Measurements from ENCODE around the gene SP8. TPM values are rescaled to one million over a fixed set of nuclear protein-coding genes. Genes with fewer than 3 reads are reported as not detected.

The SP8 gene
- total RNA-seq, 1 donor from 2014 or later: 0.70 TPM

DNA sequence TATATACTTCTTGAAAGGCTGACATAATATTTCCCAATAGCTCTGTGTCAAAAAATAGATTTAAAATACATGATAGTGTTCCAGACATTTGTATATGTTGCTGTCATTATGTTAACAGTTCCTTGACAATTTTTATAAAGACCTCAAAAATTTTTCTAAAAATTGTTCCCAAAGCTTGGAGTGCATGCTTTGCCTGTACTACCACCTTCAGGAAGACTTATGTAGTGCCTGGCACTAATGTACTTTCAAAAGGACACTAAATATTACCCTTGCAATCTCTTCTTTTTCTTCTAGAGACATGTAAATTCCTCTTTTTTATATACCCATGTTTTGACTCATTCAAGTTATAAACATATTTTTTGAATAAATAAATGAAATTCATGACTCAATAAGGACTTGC, 48.0 kb upstream of the SP8 start:
- Histone ChIP-seq H3K27me3 (ENCODE audit: insufficient read depth, low read length) (no peaks in the 10 kb centered on the region), H3K9ac (ENCODE audit: low read length) (no peak overlapping the region), H3K4me1 (ENCODE audit: insufficient read depth, low read length) (no peaks in the 10 kb centered on the region), H2AFZ (ENCODE audit: low read depth, low read length) (no peak overlapping the region), H3K4me2 (ENCODE audit: low read length) (no peak overlapping the region), H3K36me3 (ENCODE audit: insufficient read depth, low read length) (no peaks in the 10 kb centered on the region), H3K79me2 (ENCODE audit: insufficient read depth, low read length) (no peaks in the 10 kb centered on the region), H3K27ac (ENCODE audit: low read depth, low read length) (no peak overlapping the region), H4K20me1 (ENCODE audit: insufficient read depth, low read length) (no peaks in the 10 kb centered on the region), H3K9me3 (ENCODE audit: insufficient read depth, low read depth, low read length) (no peaks in the 10 kb centered on the region), H3K4me3 (ENCODE audit: insufficient read depth, low read depth, low read length) (no peak overlapping the region)
- Mint-ChIP-seq H3K27me3 (ENCODE audit: low read depth, unreplicated experiment) (peaks cover 11% of the 10 kb centered on the region), H3K27ac (ENCODE audit: unreplicated experiment) (no peak overlapping the region), H3K36me3 (ENCODE audit: low read depth, unreplicated experiment) (no peaks in the 10 kb centered on the region), H3K9me3 (ENCODE audit: unreplicated experiment) (no peaks in the 10 kb centered on the region), H3K4me1 (ENCODE audit: low read depth, unreplicated experiment) (no peaks in the 10 kb centered on the region), H3K4me3 (ENCODE audit: unreplicated experiment) (no peak overlapping the region)
- TF ChIP-seq, protein P1, sequence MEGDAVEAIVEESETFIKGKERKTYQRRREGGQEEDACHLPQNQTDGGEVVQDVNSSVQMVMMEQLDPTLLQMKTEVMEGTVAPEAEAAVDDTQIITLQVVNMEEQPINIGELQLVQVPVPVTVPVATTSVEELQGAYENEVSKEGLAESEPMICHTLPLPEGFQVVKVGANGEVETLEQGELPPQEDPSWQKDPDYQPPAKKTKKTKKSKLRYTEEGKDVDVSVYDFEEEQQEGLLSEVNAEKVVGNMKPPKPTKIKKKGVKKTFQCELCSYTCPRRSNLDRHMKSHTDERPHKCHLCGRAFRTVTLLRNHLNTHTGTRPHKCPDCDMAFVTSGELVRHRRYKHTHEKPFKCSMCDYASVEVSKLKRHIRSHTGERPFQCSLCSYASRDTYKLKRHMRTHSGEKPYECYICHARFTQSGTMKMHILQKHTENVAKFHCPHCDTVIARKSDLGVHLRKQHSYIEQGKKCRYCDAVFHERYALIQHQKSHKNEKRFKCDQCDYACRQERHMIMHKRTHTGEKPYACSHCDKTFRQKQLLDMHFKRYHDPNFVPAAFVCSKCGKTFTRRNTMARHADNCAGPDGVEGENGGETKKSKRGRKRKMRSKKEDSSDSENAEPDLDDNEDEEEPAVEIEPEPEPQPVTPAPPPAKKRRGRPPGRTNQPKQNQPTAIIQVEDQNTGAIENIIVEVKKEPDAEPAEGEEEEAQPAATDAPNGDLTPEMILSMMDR (IDR thresholded peaks at IDR 0.05; ENCODE audit: insufficient read depth, low read depth, low read length): peak; percentile 13
- no peak for TF ChIP-seq EZH2 (IDR thresholded peaks at IDR 0.05; ENCODE audit: insufficient read depth, low read length)
- DNase-seq (ENCODE audit: low read depth) (no peak), FAIRE-seq (no peak)

DNA sequence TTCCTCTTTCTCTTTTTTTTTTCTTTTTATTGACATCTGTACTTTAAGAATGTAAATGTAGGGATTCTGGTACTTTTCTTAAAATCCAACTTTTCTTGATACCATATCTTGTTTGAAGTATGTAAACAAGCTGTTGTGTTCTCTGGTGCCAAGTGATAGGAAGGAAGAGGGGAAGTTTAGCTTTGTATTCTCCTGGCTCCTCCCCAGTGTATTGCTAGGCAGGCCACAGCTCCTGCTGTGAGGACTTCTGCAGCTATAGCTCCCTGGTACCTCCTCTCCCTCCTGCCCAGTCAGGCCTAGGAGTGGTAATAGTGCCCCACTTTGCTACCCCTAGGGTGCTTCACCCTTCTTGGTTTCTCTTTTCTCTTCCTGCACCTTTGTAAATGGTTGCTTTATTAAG, 45.3 kb upstream of the SP8 start:
- Mint-ChIP-seq H3K4me3 (ENCODE audit: unreplicated experiment) (no peak overlapping the region), H3K9me3 (ENCODE audit: unreplicated experiment) (no peaks in the 10 kb centered on the region), H3K27ac (ENCODE audit: unreplicated experiment) (no peak overlapping the region), H3K4me1 (ENCODE audit: low read depth, unreplicated experiment) (no peaks in the 10 kb centered on the region), H3K27me3 (ENCODE audit: low read depth, unreplicated experiment) (peaks cover 18% of the 10 kb centered on the region), H3K36me3 (ENCODE audit: low read depth, unreplicated experiment) (no peaks in the 10 kb centered on the region)
- no peak for FAIRE-seq
- H3K9ac ChIP-seq (ENCODE audit: low read length): no peak overlapping the region
- no peaks in the 10 kb centered on the region for H3K27me3 ChIP-seq (ENCODE audit: insufficient read depth, low read length)
- H3K4me1 ChIP-seq (ENCODE audit: insufficient read depth, low read length): no peaks in the 10 kb centered on the region
- no peak overlapping the region for H3K4me2 ChIP-seq (ENCODE audit: low read length)
- H3K9me3 ChIP-seq (ENCODE audit: insufficient read depth, low read depth, low read length): no peaks in the 10 kb centered on the region
- no peak overlapping the region for H3K4me3 ChIP-seq (ENCODE audit: insufficient read depth, low read depth, low read length)
- no peaks in the 10 kb centered on the region for H3K36me3 ChIP-seq (ENCODE audit: insufficient read depth, low read length)
- no peak overlapping the region for H2AFZ ChIP-seq (ENCODE audit: low read depth, low read length)
- no peaks in the 10 kb centered on the region for H4K20me1 ChIP-seq (ENCODE audit: insufficient read depth, low read length)
- no peak for DNase-seq (ENCODE audit: low read depth)
- H3K79me2 ChIP-seq (ENCODE audit: insufficient read depth, low read length): no peaks in the 10 kb centered on the region
- no peak for TF ChIP-seq EZH2 (IDR thresholded peaks at IDR 0.05; ENCODE audit: insufficient read depth, low read length)
- TF ChIP-seq, protein P1 (IDR thresholded peaks at IDR 0.05; ENCODE audit: insufficient read depth, low read depth, low read length): no peak
- H3K27ac ChIP-seq (ENCODE audit: low read depth, low read length): no peak overlapping the region

DNA sequence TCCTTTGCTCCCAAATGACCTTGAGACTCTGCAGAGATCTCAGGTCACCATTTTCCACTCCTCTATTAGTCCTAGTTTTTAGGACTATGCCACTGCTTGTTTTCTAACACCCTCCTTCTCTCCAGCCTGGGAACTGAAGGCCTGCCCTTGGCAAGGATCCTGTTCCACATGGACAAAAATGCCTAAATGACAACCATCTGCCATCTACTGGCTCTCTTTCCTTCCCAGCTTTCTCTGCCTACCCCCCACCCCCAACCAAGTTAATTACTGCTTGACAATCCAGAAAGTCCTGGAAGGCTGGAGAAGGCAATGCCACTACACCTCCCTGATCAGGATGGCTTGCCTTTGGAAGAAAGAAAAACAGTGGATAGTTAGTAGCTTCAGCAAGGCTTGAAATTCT, 44.8 kb upstream of the SP8 start:
- DNase-seq (ENCODE audit: low read depth) (no peak), FAIRE-seq (no peak)
- Mint-ChIP-seq H3K27me3 (ENCODE audit: low read depth, unreplicated experiment) (peaks cover 18% of the 10 kb centered on the region), H3K4me1 (ENCODE audit: low read depth, unreplicated experiment) (no peaks in the 10 kb centered on the region), H3K9me3 (ENCODE audit: unreplicated experiment) (no peaks in the 10 kb centered on the region), H3K27ac (ENCODE audit: unreplicated experiment) (no peak overlapping the region), H3K36me3 (ENCODE audit: low read depth, unreplicated experiment) (no peaks in the 10 kb centered on the region), H3K4me3 (ENCODE audit: unreplicated experiment) (no peak overlapping the region)
- H2AFZ ChIP-seq (ENCODE audit: low read depth, low read length): no peak overlapping the region
- H3K4me1 ChIP-seq (ENCODE audit: insufficient read depth, low read length): no peaks in the 10 kb centered on the region
- no peak for TF ChIP-seq EZH2 (IDR thresholded peaks at IDR 0.05; ENCODE audit: insufficient read depth, low read length)
- TF ChIP-seq, protein P1 (IDR thresholded peaks at IDR 0.05; ENCODE audit: insufficient read depth, low read depth, low read length): no peak
- no peak overlapping the region for H3K4me3 ChIP-seq (ENCODE audit: insufficient read depth, low read depth, low read length)
- no peaks in the 10 kb centered on the region for H4K20me1 ChIP-seq (ENCODE audit: insufficient read depth, low read length)
- no peak overlapping the region for H3K4me2 ChIP-seq (ENCODE audit: low read length)
- H3K9me3 ChIP-seq (ENCODE audit: insufficient read depth, low read depth, low read length): no peaks in the 10 kb centered on the region
- H3K27me3 ChIP-seq (ENCODE audit: insufficient read depth, low read length): no peaks in the 10 kb centered on the region
- H3K27ac ChIP-seq (ENCODE audit: low read depth, low read length): no peak overlapping the region
- H3K9ac ChIP-seq (ENCODE audit: low read length): no peak overlapping the region
- H3K36me3 ChIP-seq (ENCODE audit: insufficient read depth, low read length): no peaks in the 10 kb centered on the region
- no peaks in the 10 kb centered on the region for H3K79me2 ChIP-seq (ENCODE audit: insufficient read depth, low read length)

All from astrocyte (in vitro differentiated cells and primary cell).